ENCODE data around the gene SLC28A1.
"Not testable (repeated sequence)": the region's sequence is repeated elsewhere in the genome, so short reads cannot be mapped to it uniquely, and the experiment has no call there.

Gene SLC28A1, protein sequence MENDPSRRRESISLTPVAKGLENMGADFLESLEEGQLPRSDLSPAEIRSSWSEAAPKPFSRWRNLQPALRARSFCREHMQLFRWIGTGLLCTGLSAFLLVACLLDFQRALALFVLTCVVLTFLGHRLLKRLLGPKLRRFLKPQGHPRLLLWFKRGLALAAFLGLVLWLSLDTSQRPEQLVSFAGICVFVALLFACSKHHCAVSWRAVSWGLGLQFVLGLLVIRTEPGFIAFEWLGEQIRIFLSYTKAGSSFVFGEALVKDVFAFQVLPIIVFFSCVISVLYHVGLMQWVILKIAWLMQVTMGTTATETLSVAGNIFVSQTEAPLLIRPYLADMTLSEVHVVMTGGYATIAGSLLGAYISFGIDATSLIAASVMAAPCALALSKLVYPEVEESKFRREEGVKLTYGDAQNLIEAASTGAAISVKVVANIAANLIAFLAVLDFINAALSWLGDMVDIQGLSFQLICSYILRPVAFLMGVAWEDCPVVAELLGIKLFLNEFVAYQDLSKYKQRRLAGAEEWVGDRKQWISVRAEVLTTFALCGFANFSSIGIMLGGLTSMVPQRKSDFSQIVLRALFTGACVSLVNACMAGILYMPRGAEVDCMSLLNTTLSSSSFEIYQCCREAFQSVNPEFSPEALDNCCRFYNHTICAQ

GRCh38 chr15:84883916-84884781 lies at the start of gene SLC28A1:
Gene SLC28A1, plus strand, starts transcription at chr15:84884662. Its CDS starts 3,099 bp downstream, at chr15:84887761.
- DNase-seq = no peak

DNA sequence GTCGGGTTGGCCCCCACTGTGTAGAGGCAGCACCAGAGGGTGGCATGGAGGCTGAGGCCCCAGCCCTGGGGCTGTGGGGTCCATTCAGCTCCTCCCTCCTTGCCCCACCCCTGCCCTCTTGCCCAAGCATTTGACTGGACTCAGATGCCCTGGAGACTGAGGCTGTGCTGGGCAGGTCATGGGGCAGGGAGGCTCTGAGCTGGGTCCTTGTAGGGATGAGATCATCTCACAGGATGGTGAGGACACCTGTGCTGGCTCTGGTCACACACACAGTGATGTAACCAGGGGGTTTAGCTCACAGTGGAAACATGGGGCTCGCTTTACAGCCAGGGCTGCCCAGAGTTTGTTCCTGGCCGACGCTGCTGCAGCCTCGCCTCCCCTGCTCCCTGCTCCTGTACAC lies 49.5 kb upstream of the SLC28A1 start:
- DNase-seq = no peak

GRCh38 chr15:84835661-84836337 lies 48.7 kb upstream of the SLC28A1 start:
- no peak for DNase-seq

DNA sequence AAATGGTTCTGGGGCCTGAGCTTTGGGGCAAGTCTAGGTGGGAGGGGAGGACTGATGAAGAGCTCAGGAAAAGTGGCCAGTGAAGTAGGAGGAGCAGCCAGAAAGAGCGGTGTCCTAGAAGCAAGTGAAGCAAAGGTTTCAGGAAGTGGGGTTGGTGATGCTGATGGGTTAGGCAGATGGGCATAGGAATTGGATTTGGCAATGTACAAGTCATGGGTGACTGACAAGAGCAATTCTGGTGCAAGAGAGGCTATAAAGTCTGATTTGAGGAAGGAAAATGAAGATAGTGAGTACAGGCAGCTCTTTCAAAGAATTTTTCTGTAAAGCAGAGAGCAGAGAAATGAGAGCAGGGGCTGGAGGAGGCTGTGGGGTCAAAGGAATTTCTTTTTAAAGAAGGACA lies 47.6 kb upstream of the SLC28A1 start:
- DNase-seq = no peak

- DNase-seq = no peak
These were observed 44.7 kb upstream of the SLC28A1 start for GRCh38 chr15:84839714-84840113.

DNA sequence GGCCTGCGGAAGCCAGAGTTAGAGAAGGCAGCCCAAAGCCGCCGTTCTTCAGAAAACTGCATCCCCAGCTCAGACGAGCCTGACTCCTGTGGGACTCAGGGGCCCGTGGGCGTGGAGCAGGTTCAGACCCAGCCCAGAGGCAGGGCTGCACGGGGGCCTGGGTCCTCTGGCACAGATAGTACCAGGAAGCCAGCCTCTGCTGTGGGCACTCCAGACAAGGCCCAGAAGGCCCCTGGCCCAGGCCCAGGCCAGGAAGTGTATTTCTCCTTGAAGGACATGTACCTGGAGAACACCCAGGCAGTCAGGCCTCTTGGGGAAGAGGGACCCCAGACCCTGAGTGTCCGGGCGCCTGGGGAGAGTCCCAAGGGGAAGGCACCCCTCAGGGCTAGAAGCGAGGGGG lies 44.2 kb upstream of the SLC28A1 start:
- DNase-seq = no peak

DNA sequence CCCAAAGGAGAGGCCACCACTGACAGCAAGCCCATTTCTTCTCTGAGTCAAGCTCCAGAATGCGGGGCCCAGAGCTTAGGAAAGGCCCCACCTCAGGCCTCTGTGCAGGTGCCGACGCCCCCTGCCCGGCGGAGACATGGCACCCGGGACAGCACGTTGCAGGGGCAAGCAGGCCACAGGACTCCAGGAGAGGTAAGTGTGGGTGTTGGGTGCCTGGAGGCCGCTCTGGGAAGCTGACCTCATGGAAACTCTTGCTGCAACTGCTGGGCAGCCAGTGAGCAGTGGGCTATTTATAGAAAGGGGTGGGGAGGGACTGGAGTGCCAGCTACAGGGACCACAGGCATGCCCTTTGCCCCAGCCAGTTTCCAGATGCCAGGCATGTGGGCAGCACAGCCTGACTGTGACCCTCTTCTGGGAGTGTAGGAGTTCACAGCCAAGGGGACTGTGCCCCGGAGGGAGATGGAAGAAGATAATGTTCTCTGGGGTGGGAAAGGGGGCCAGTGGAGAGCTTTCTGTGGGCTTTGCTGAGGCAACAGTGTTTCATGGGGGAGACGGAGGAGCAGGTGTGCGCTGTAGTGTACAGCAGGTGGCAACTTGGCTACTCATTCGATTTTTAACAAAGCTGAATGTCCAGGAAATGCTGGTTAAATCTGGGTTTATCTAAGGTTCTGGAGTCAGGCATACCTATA lies 43.6 kb upstream of the SLC28A1 start:
- DNase-seq = no peak

- DNase-seq = no peak
These were observed 41.7 kb upstream of the SLC28A1 start for GRCh38 chr15:84842781-84843180.

DNA sequence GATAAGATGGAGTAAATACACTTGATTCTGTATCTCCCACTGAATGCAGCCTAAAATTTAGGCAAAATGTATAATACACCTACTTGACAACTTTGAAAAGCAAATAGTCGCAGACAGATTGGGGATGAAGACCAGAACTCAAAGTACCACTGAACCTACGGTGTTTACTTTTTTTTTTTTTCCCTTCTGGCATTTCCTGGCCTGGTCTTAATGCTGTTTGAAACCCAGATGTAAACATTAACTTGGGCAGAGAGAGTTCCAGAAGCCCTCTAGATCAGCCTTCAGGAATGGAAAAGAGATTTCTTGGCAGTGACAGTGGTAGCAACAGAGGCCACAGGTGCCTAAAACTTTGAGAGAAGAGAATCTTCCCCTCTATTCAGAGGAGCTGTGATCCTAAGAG lies 39.5 kb upstream of the SLC28A1 start:
- no peak for DNase-seq

- DNase-seq = not testable (repeated sequence)
These were observed 38.8 kb upstream of the SLC28A1 start for GRCh38 chr15:84845631-84846030.

GRCh38 chr15:84846269-84846668 lies 38.2 kb upstream of the SLC28A1 start:
- no peak for DNase-seq

DNA sequence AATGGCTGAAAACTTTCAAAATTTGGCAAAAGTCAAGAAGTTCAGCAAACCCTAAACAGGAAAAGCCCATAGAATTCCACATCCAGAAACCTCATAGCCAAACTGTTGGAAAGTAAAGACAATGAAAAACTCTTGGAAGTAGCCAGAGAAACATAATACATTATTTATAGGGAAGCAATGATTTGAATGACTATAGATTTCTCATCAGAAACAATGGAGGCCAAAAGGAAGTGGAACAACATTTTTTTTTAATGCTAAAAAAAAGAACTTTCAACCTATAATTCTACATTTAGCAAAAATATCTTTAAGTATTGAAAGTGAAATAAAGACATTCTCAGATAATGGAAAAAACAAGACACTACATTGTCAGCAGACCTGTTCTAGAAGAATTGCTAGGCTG lies 37.1 kb upstream of the SLC28A1 start:
- no peak for DNase-seq

- no peak for DNase-seq
These were observed 32.2 kb upstream of the SLC28A1 start for GRCh38 chr15:84852212-84852611.

GRCh38 chr15:84855136-84855535 lies 29.3 kb upstream of the SLC28A1 start:
- no peak for DNase-seq

GRCh38 chr15:84855765-84856164 lies 28.7 kb upstream of the SLC28A1 start:
- DNase-seq = no peak

DNA sequence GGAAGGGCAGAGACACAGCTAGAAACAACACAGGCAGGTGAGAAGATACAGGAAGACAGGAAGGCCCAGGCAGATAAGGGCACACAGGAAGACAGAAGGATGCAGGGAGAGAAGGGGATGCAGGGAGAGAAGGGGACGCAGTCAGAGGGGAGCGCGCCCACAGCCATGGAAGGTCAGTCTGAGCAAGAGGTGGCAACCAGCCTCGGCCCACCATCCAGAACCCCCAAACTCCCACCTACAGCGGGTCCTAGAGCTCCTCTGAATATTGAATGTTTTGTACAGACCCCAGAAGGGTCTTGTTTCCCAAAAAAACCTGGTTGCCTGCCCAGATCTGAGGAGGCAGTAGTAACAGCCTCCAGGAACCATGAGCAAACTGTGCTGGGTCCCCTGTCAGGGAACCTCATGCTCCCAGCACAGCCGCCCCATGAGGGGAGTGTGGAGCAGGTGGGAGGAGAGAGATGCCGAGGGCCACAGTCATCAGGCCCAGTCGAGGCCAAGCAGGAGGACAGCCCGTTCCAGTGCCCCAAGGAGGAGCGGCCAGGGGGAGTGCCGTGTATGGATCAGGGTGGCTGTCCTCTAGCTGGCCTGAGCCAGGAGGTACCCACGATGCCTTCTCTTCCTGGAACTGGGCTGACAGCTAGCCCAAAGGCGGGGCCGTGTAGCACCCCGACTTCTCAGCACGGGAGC lies 27.6 kb upstream of the SLC28A1 start:
- no peak for DNase-seq

- no peak for DNase-seq
These were observed 27.0 kb upstream of the SLC28A1 start for GRCh38 chr15:84857418-84858004.

DNA sequence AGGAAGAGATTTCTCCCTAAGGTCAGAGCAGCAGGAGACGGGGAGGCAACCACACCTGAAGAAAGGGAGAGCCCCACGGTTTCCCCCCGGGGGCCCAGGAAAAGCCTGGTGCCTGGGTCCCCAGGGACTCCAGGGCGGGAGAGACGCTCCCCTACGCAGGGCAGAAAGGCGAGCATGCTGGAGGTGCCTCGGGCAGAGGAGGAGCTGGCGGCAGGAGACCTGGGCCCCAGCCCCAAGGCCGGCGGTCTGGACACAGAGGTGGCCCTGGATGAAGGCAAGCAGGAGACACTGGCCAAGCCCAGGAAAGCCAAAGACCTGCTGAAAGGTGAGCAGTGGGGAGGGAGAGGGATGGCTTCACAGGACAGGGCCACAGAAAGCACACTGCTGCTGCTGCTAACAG lies 26.2 kb upstream of the SLC28A1 start:
- no peak for DNase-seq

DNA sequence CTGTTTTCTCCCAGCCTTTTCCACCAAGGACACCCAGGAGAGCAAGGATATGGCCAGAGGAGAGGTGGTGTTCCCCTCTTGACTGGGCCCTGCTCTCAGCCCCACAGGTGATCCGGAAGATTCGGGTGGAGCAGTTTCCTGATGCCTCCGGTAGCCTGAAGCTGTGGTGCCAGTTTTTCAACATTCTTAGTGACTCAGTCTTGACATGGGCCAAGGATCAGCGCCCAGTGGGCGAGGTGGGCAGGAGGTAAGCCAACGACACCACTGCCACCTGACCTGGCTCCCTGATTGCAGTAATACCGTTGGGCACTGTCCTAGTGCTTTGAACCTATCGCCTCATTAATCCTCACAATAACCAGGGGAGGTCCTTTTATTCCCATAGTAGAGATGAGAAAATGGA lies 25.3 kb upstream of the SLC28A1 start:
- DNase-seq = no peak

GRCh38 chr15:84859651-84860050 lies 24.8 kb upstream of the SLC28A1 start:
- DNase-seq = no peak

DNA sequence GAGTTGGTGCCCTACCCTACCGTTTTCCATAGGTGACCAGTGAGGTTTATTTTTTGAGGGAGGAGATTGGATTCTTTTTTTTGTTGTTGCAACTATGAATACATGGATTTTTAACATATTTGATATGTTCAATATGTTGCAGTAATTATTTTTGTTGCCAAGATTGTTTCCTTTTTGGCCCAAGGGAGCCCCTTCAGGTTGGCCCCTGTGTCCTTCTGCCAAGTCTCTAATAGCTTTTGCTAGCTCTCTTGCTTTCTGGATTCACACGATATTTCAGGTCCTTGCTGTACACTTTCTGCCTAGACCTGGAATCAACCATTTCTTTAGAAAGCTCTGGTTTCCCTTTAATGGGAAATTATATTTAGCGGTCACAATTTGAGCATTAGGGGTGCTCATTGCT lies 22.7 kb upstream of the SLC28A1 start:
- no peak for DNase-seq
